Esophagus squamous epithelium (tissue), 4 donors: ENCODE data around the gene TMEM168.
"Not testable (repeated sequence)": the region's sequence is repeated elsewhere in the genome, so short reads cannot be mapped to it uniquely, and the experiment has no call there.

Source experiments
- POLR2A ChIP-seq, 4 donors: fragments of 450-650 bp; IDR thresholded peaks; one replicate each; pipeline ENCODE4 v1.6.1; 2017; ENCODE audit warnings: antibody characterized with exemption in 4 of 4, mild to moderate bottlenecking in 4 of 4, moderate library complexity in 3 of 4
- TF ChIP-seq, protein P1 (sequence below), 6 experiments: fragments of 450-650 bp in 4 of 6; fragments of 200-600 bp in 2 of 6; sonication (generic) in 2 of 6; IDR thresholded peaks; one replicate each; pipeline ENCODE4 v1.5.1; 2016 to 2019; ENCODE audit warnings: antibody characterized with exemption in 6 of 6, mild to moderate bottlenecking in 4 of 6, moderate library complexity in 4 of 6

DNA sequence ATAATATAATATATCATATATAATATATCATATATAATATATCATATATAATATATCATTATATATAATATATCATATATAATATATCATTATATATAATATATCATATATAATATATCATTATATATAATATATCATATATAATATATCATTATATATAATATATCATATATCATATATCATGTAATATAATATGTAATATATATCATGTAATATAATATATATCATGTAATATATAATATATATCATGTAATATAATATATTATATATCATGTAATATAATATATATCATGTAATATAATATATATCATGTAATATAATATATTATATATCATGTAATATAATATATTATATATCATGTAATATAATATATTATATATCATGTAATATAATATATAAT lies 6.4 kb upstream of the TMEM168 start:
- TF ChIP-seq, protein P1, sequence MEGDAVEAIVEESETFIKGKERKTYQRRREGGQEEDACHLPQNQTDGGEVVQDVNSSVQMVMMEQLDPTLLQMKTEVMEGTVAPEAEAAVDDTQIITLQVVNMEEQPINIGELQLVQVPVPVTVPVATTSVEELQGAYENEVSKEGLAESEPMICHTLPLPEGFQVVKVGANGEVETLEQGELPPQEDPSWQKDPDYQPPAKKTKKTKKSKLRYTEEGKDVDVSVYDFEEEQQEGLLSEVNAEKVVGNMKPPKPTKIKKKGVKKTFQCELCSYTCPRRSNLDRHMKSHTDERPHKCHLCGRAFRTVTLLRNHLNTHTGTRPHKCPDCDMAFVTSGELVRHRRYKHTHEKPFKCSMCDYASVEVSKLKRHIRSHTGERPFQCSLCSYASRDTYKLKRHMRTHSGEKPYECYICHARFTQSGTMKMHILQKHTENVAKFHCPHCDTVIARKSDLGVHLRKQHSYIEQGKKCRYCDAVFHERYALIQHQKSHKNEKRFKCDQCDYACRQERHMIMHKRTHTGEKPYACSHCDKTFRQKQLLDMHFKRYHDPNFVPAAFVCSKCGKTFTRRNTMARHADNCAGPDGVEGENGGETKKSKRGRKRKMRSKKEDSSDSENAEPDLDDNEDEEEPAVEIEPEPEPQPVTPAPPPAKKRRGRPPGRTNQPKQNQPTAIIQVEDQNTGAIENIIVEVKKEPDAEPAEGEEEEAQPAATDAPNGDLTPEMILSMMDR (IDR thresholded peaks at IDR 0.05): not testable (repeated sequence)
- TF ChIP-seq POLR2A (IDR thresholded peaks at IDR 0.05): not testable (repeated sequence)
